SU-DHL-6 (cell line): Measurements from ENCODE around the gene SMOC2.

Experiments
- CTCF ChIP-seq: fragments of 200-600 bp; sonication (generic); IDR thresholded peaks from one replicate; pipeline ENCODE4 v1.5.1; 2017; ENCODE audit warnings: antibody characterized with exemption, mild to moderate bottlenecking, low read length, moderate library complexity; ENCODE audit not compliant: insufficient read depth, poor library complexity, severe bottlenecking
- EZH2phosphoT487 ChIP-seq: fragments of 200-600 bp; sonication (generic), shearing (Covaris generic); conservative IDR thresholded peaks from 2 replicates; pipeline ENCODE4 v1.6.1; 2018; ENCODE audit warnings: mild to moderate bottlenecking, antibody characterized with exemption, low read length, moderate library complexity, mixed read lengths

GRCh38 chr6:168583126-168583525 lies 142.1 kb downstream of the SMOC2 start:
- TF ChIP-seq CTCF (no peak), EZH2phosphoT487 (no peak)
